ENCODE measurements around the gene SFRP4. TPM values are rescaled to one million over a fixed set of nuclear protein-coding genes. Genes with fewer than 3 reads are reported as not detected.

Gene SFRP4
- total RNA-seq, 1 experiment from 2014 or later: not detected

DNA sequence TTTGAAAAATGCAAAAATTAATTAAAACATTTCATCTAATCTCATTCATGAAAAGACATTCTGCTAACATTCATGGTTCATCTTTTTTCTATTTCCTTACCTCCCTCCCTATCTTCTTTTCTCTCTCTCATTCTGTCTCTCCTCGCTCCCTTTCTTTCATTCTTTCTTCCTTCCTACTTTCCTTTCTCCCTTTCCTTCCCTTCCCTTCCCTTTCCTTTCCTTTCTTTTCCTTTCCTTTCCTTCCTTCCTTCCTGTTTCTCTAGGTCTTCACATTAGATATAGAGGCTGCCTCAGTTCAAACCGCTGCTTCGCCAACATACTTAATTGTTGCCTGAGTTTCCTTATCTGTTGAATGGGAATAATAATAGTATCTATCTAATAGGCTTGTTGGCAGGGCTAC is 21.9 kb downstream of the SFRP4 start:
- Histone ChIP-seq H3K27ac (ENCODE audit: insufficient read length, low read depth, low read length) (no peak overlapping the region), H3K56ac (ENCODE audit: insufficient read length, low read depth, low read length) (no peak overlapping the region), H2AFZ (ENCODE audit: low read length) (no peak overlapping the region), H3K18ac (ENCODE audit: insufficient read length, low read depth, low read length) (no peak overlapping the region), H3K4me2 (ENCODE audit: insufficient read depth, insufficient read length, low read length) (no peak overlapping the region), H3K4me1 (ENCODE audit: insufficient read depth, low read length) (no peaks in the 10 kb centered on the region), H2BK12ac (ENCODE audit: insufficient read length, low read depth, low read length) (no peak overlapping the region), H3K23ac (ENCODE audit: insufficient read length, low read depth, low read length) (no peak overlapping the region), H3K79me2 (ENCODE audit: insufficient read depth, low read length) (no peaks in the 10 kb centered on the region), H4K5ac (ENCODE audit: insufficient read length, low read depth, low read length) (no peak overlapping the region), H2BK15ac (ENCODE audit: low read depth, low read length) (no peak overlapping the region), H3K9ac (ENCODE audit: extremely low read depth, insufficient read length, low read length) (no peak overlapping the region), H3K14ac (ENCODE audit: insufficient read depth, low read length) (no peak overlapping the region), H2BK120ac (ENCODE audit: low read depth, low read length, poor library complexity, severe bottlenecking) (no peak overlapping the region), H3K23me2 (ENCODE audit: insufficient read length, low read depth, low read length, poor library complexity, severe bottlenecking) (no peaks in the 10 kb centered on the region), H3T11ph (ENCODE audit: low read length) (no peak overlapping the region), H3K27me3 (ENCODE audit: insufficient read depth, low read length) (no peaks in the 10 kb centered on the region), H3K4ac (ENCODE audit: low read depth, low read length) (no peak overlapping the region), H2BK5ac (ENCODE audit: insufficient read length, low read length) (no peak overlapping the region), H3K79me1 (ENCODE audit: insufficient read depth, low read depth, low read length, poor library complexity, severe bottlenecking) (no peaks in the 10 kb centered on the region), H4K20me1 (ENCODE audit: control insufficient read depth, insufficient read depth, insufficient read length) (no peaks in the 10 kb centered on the region), H2AK5ac (ENCODE audit: insufficient read length, low read length) (no peak overlapping the region), H4K91ac (ENCODE audit: insufficient read length, low read depth, low read length) (no peak overlapping the region), H4K8ac (replicated peaks; ENCODE audit: insufficient read length, low read depth, low read length) (no peak overlapping the region), H3K9me3 (ENCODE audit: control insufficient read depth, low read depth, low read length) (no peaks in the 10 kb centered on the region), H2BK20ac (ENCODE audit: low read depth, low read length, poor library complexity, severe bottlenecking) (no peak overlapping the region)
- DNase-seq: no peak
- Mint-ChIP-seq H3K27ac (no peak overlapping the region), H3K4me1 (no peaks in the 10 kb centered on the region), H3K36me3 (ENCODE audit: insufficient read depth in 1 of 3, low read depth in 3 of 3) (no peaks in the 10 kb centered on the region), H3K4me3 (no peak overlapping the region), H3K9me3 (peaks cover 0 to 2% of the 10 kb centered on the region in 2 experiments; a peak in 1 of 5 replicates), H3K27me3 (ENCODE audit: low read depth) (no peaks in the 10 kb centered on the region; the same call in 1 of the 2 replicates)
- TF ChIP-seq, protein P1, sequence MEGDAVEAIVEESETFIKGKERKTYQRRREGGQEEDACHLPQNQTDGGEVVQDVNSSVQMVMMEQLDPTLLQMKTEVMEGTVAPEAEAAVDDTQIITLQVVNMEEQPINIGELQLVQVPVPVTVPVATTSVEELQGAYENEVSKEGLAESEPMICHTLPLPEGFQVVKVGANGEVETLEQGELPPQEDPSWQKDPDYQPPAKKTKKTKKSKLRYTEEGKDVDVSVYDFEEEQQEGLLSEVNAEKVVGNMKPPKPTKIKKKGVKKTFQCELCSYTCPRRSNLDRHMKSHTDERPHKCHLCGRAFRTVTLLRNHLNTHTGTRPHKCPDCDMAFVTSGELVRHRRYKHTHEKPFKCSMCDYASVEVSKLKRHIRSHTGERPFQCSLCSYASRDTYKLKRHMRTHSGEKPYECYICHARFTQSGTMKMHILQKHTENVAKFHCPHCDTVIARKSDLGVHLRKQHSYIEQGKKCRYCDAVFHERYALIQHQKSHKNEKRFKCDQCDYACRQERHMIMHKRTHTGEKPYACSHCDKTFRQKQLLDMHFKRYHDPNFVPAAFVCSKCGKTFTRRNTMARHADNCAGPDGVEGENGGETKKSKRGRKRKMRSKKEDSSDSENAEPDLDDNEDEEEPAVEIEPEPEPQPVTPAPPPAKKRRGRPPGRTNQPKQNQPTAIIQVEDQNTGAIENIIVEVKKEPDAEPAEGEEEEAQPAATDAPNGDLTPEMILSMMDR (conservative IDR thresholded peaks at IDR 0.05): no peak
- no CpG with 5 or more reads among the region's 3 CpGs for WGBS (ENCODE audit: extremely low coverage, insufficient read length, low lambda C conversion rate)
